NCI-H1105 treated with DMSO at 0.1 percent for 48 hours (cell line): ENCODE results near the gene SLC9A9.
"Not testable (repeated sequence)": the region's sequence is repeated elsewhere in the genome, so short reads cannot be mapped to it uniquely, and the experiment has no call there.

ENCODE experiments used
- DNase-seq: peaks from one replicate; lab custom pipeline; 2025; lab: John Stamatoyannopoulos, UW

The SLC9A9 gene

DNA sequence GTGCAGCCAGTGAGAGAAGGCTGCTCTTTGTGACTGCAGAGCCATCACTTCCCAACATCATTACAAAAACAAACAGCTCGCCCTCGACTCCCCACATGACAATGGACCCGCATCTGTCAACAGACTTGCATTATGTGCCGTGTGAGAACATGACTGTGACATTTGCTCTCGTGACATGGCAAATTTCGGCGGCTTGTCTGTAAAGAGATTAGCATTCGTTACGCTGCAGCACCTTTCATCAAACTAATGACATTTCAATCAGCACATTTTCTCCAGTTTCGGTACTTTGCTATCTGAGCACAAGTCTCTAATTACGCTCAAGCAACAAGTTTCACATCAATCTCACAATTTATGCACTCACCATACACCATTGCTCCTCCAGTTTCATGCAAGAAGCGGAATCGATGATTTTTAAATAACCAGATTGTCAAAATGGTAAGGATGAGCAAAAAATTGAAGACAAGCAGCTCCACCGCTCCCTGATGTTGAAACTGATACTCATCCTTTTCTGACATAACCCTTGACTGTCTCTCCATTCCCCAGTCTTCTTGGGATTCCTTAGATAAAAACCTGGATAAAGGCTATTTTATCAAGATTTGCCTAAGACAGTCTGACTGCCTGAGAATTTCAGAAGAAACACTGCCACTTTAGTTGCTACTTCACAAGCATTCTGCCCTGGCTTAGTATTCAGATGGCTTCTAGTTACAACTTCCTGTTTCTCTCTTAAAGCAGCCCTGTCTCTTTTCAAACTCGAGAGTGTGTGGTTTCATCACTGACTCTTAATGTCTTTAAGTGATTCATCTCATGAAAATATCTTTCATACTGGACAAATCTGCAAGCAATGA lies at the start of gene SLC9A9:
TSS of gene SLC9A9 (minus strand) at position 682 of the 845 bp plus-strand sequence. CDS start at position 536, 146 bp downstream.
- peak; percentile 45 for DNase-seq

DNA sequence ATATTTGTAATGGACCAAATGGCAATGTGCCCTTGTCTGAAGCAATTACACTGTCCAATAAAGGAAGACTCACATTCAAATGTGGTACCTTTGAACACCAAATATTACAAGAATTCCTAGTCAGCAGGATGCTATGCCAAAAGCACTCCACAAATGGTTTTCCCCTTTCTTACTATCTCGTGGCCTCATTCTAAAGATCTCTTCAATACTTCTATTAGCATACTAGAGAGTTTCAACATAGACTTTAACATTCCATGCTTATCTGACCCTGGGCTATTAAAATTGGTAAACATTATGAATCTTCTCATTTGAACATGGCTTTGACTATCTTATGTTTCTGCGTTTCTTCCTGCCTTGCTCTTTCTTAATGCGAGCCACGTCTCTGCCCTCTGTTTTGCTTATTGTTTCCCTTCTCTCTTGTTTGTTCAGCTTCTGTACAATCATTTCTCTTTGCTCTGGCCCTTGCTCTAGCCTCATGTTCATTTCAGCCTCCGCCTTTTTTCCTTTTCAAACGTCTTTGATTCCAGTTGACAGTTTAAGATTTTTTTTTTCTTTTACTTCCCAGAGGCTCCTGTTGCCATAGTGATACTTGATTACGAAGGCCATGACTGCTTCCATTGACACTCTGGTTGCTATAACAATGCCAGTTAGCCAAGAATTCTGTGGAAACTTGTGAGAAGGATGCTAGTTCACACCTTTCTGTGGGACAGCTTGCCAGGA lies 49.5 kb upstream of the SLC9A9 start:
- DNase-seq: peak; percentile 46

DNA sequence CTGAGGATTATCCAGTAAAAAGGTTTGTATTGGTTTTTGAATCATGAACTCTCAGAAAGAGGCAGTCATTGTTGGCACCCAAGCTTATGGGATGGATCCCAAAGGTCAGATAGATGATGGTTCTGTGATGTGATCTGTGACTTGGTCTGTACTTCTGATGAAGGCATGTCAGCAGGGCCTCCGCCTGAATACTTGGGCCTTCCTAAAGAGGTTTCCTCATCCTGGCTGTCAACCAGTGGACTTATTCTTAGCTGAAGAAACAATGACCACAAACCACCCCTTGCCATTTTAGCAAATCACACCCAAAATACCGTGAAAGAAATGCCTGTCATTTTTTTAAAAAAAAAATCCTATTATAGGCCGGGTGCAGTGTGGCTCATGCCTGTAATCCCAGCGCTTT lies 48.2 kb upstream of the SLC9A9 start:
- DNase-seq: no peak

DNA sequence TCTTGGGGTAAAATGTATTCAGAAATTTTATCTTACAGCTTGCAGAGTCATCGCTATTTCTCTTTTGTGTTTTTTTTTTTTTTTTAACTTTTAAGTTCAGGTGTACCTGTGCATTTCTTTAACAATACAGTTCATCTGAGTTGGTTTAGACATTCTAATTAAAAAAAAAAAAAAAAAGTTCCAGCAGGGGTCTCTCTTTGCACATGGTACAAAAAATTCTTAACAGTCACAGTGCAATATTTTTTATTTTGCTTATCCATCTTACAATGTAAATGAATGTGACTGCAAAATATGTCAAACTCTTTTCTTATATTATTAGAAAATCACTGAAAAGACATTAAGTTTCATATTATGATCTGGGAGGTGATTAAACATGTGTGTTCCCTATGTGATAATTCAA lies 47.5 kb upstream of the SLC9A9 start:
- peak; percentile 69 for DNase-seq

- DNase-seq: no peak
Measured at GRCh38 chr3:143888846-143889245, 40.6 kb upstream of the SLC9A9 start.

- DNase-seq: no peak
Measured at GRCh38 chr3:143888166-143888565, 39.9 kb upstream of the SLC9A9 start.

GRCh38 chr3:143885780-143886427 lies 37.6 kb upstream of the SLC9A9 start:
- DNase-seq: peak; percentile 68

GRCh38 chr3:143884861-143885260 lies 36.6 kb upstream of the SLC9A9 start:
- DNase-seq: no peak

DNA sequence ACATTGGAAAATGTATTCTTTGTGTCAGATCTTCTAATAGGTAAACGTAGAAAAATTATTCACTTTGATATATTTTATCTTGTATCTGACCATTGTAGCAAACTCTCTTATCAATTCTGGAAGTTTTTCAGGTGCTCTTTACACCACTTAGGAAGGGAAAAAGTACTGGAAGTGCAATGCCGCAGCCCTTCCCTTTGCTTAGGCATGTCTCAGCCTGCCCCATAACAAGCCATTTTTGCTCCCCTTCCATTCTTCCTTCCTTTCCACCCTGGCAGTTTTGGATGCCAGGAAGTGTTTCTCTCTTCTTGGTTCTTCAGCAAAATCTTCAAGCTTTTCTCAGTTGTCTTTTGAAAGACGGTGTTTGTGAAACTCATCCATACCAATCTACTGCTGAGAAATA lies 34.9 kb upstream of the SLC9A9 start:
- no peak for DNase-seq

DNA sequence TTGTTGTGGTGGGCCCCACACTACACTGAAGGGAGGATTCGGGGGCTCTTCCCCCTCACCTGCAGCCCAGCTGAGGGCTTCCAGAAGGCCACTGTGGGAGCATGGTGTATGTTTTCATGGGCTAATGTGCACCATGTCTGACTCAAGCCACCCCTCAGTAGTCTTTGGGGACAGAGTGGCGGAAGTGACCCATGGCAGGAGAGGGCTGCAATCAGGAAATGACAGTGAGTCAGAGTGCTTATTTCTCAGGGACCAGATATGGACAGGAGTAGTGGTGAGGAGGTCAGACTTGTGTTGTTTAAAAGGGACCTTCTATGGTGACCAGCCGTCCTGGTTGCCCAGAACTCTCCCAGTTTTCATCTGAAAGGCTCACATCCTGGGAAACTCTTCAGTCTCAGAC lies 32.8 kb upstream of the SLC9A9 start:
- DNase-seq: no peak

- DNase-seq: no peak
Measured at GRCh38 chr3:143875546-143875945, 27.3 kb upstream of the SLC9A9 start.

DNA sequence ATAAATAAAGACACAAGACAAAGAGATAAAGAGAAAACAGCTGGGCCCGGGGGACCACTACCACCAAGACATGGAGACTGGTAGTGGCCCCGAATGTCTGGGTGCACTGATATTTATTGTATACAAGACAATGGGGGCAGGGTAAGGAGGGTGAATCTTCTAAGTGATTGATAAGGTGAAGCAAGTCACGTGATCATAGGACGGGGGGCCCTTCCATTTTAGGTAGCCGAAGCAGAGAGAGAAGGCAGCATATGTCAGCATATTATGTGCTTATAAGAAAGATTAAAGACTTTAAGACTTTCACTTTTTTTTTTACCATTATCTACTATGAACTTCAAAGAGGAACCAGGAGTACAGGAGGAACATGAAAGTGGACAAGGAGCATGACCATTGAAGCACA lies 25.3 kb upstream of the SLC9A9 start:
- DNase-seq: not testable (repeated sequence)

GRCh38 chr3:143865302-143865701 lies 17.0 kb upstream of the SLC9A9 start:
- DNase-seq: no peak

- no peak for DNase-seq
Measured at GRCh38 chr3:143859465-143860203, 11.4 kb upstream of the SLC9A9 start.

- no peak for DNase-seq
Measured at GRCh38 chr3:143856252-143856970, 8.1 kb upstream of the SLC9A9 start.

DNA sequence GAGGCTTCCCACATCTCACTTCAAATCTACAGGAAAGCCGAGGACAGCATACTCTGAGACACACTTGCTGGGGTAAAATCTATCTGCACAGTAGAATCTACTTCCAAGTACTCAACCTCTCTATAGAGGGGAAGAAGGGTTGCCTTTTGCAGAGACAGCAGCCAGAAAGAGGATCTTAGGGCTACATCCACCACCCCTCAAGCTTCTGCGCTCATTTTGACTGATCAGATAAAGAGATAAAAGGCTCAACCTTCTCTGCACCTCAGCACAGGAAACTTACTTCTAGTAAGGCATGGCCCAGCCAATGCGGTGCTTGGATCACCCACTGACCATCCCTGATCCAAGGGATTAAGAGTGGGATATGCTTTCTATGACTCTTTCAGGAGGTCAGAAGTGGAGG lies 6.9 kb upstream of the SLC9A9 start:
- no peak for DNase-seq

GRCh38 chr3:143851331-143852017 lies 3.2 kb upstream of the SLC9A9 start:
- DNase-seq: no peak

GRCh38 chr3:143850877-143851276 lies 2.6 kb upstream of the SLC9A9 start:
- DNase-seq: no peak

DNA sequence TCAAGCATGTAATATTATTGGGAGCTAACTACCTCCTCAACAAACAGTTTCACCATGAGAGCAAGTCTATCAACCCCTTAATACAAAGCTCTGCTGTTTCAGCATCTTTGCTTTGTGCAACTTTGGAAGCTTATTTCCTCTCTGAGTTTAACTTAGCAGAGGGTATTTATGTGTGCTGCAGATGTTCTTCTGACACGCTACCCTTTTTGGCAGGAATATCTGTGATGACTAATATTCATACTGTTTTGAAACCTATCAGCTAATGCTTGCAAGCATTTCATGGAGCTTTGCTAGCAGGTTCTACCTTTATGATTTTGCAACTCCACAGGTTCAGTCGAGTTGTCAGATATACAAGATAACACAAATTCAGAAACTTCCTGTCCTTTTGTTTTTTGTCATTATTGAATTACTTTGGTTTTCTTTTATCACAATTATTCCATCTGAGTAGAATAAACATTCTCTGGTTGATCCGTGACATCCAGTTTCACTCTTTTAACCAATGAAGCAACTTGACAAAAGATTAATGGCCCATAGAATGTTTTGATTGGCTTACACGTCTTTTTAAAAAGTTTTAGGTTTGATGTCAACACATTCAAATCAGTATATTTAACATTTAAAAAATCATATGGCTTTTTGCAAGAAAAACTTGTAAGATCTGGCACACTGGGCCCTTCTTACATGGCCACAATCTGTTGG lies 1.7 kb upstream of the SLC9A9 start:
- no peak for DNase-seq

- no peak for DNase-seq
Measured at GRCh38 chr3:143848704-143849103, 436 bp upstream of the SLC9A9 start.
